C4-2B (cell line): ENCODE results near the gene PLCB4.

Source experiments
- ZFX ChIP-seq: fragments of 450-650 bp; IDR thresholded peaks from 2 replicates; pipeline ENCODE4 v1.6.1; 2017
- TF ChIP-seq, protein P1 (sequence below): fragments of 450-650 bp; conservative IDR thresholded peaks from 2 replicates; pipeline ENCODE4 v1.5.1; 2017; ENCODE audit warnings: mild to moderate bottlenecking

DNA sequence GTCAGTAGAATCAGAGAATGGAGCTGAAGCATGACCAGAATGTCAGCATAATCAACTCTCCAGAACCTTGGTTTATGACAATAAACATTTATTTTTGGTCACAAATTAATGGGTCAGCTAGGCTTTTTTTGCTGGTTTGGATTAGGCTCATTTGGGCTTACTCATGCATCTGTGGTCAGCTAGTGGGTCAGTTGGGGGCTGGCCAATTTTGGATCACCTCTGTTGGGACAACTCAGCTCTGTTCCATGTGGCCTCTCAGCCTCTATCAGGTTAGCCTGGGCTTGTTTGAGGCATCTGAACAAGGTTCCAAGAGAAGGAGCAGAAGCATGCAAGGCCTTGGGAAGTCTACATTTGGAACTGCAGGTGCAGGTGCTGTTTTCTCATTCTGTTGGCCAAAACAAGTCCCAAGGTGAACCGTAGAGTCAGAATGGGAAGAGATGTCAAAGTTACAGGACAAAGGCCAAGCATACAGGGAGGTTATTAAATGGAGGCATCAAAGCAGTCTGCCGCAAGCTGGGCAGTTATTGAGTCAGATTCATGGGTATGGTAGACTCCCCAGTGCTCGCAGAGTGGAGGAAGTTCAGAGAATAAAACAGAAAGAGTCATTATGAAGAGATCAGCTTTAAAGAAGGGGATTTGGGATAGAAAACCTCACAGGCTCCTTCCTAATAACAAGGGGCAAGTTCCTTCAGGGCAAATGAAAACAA, 173.0 kb downstream of the PLCB4 start:
- TF ChIP-seq, protein P1, sequence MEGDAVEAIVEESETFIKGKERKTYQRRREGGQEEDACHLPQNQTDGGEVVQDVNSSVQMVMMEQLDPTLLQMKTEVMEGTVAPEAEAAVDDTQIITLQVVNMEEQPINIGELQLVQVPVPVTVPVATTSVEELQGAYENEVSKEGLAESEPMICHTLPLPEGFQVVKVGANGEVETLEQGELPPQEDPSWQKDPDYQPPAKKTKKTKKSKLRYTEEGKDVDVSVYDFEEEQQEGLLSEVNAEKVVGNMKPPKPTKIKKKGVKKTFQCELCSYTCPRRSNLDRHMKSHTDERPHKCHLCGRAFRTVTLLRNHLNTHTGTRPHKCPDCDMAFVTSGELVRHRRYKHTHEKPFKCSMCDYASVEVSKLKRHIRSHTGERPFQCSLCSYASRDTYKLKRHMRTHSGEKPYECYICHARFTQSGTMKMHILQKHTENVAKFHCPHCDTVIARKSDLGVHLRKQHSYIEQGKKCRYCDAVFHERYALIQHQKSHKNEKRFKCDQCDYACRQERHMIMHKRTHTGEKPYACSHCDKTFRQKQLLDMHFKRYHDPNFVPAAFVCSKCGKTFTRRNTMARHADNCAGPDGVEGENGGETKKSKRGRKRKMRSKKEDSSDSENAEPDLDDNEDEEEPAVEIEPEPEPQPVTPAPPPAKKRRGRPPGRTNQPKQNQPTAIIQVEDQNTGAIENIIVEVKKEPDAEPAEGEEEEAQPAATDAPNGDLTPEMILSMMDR = no peak
- no peak for TF ChIP-seq ZFX
